Activated naive CD4-positive, alpha-beta T cell treated with anti-CD3 and anti-CD28 coated beads, Interleukin-2, amount 10 ng/mL, durations not matched to agents 7 days and 5 days (primary cell): ENCODE data around the gene TAF11L11.
"Not testable (repeated sequence)": the region's sequence is repeated elsewhere in the genome, so short reads cannot be mapped to it uniquely, and the experiment has no call there.

ENCODE experiments used
- CTCF ChIA-PET: fragments of 350-600 bp; sonication (Branson Sonifier 250); formaldehyde crosslinking; loops from one replicate; lab custom pipeline; 2021; ENCODE audit warnings: antibody characterized with exemption; lab: Charles Lee
- DNase-seq: peaks from one replicate; pipeline ENCODE4 v3.0.0-alpha.2; 2020
- H3K27ac Mint-ChIP-seq: one replicate; pipeline ENCODE4 v1.8.0; 2021; ENCODE audit warnings: mild to moderate bottlenecking, moderate library complexity, mixed read lengths
- H3K27me3 Mint-ChIP-seq: one replicate; pipeline ENCODE4 v1.8.0; 2021; ENCODE audit warnings: mild to moderate bottlenecking, mixed read lengths
- H3K36me3 Mint-ChIP-seq: one replicate; pipeline ENCODE4 v1.8.0; 2021; ENCODE audit warnings: mixed read lengths
- H3K4me1 Mint-ChIP-seq: one replicate; pipeline ENCODE4 v1.8.0; 2021; ENCODE audit warnings: mixed read lengths
- H3K4me3 Mint-ChIP-seq: one replicate; pipeline ENCODE4 v1.8.0; 2021; ENCODE audit warnings: mild to moderate bottlenecking, moderate library complexity, mixed read lengths
- H3K9me3 Mint-ChIP-seq: one replicate; pipeline ENCODE4 v1.8.0; 2021; ENCODE audit warnings: mixed read lengths

Gene TAF11L11

GRCh38 chr5:17603880-17604279 lies at the start of gene TAF11L11:
Gene TAF11L11 (plus strand): TSS chr5:17604183.
- DNase-seq, CTCF ChIA-PET, H3K36me3 Mint-ChIP-seq, H3K4me3 Mint-ChIP-seq, H3K27me3 Mint-ChIP-seq, H3K4me1 Mint-ChIP-seq, H3K27ac Mint-ChIP-seq: not testable (repeated sequence)
- H3K9me3 Mint-ChIP-seq = peaks cover 22% of the 10 kb centered on the region

GRCh38 chr5:17585658-17586057 lies 18.3 kb upstream of the TAF11L11 start, which contains the start of gene TAF11L7:
Gene TAF11L7 (minus strand): TSS chr5:17585758.
- CTCF ChIA-PET, H3K27me3 Mint-ChIP-seq, H3K4me1 Mint-ChIP-seq, H3K4me3 Mint-ChIP-seq, H3K36me3 Mint-ChIP-seq, H3K9me3 Mint-ChIP-seq, H3K27ac Mint-ChIP-seq, DNase-seq: not testable (repeated sequence)

- CTCF ChIA-PET = not testable (repeated sequence)
Observed at GRCh38 chr5:17590860-17591259, 13.1 kb upstream of the TAF11L11 start, which contains the start of gene TAF11L8. Gene TAF11L8 (minus strand): TSS chr5:17590960.

GRCh38 chr5:17594255-17594654 lies 9.7 kb upstream of the TAF11L11 start, which contains the start of gene TAF11L9:
Gene TAF11L9 (minus strand): TSS chr5:17594394.
- not testable (repeated sequence) for H3K9me3 Mint-ChIP-seq

More at GRCh38 chr5:17590860-17591259, 13.1 kb upstream of the TAF11L11 start, which contains the start of gene TAF11L8:
- H3K9me3 Mint-ChIP-seq, DNase-seq, H3K4me1 Mint-ChIP-seq, H3K4me3 Mint-ChIP-seq, H3K27me3 Mint-ChIP-seq, H3K36me3 Mint-ChIP-seq, H3K27ac Mint-ChIP-seq: not testable (repeated sequence)

GRCh38 chr5:17597728-17598127 lies 6.3 kb upstream of the TAF11L11 start, which contains the start of gene TAF11L10:
Gene TAF11L10 (minus strand): TSS chr5:17597828.
- H3K9me3 Mint-ChIP-seq, H3K36me3 Mint-ChIP-seq, H3K27me3 Mint-ChIP-seq, H3K27ac Mint-ChIP-seq, CTCF ChIA-PET, DNase-seq, H3K4me1 Mint-ChIP-seq, H3K4me3 Mint-ChIP-seq: not testable (repeated sequence)

More at GRCh38 chr5:17594255-17594654, 9.7 kb upstream of the TAF11L11 start, which contains the start of gene TAF11L9:
- H3K4me3 Mint-ChIP-seq, H3K27ac Mint-ChIP-seq, H3K4me1 Mint-ChIP-seq, H3K36me3 Mint-ChIP-seq, DNase-seq, CTCF ChIA-PET, H3K27me3 Mint-ChIP-seq: not testable (repeated sequence)

GRCh38 chr5:17604951-17605350 lies 968 bp downstream of the TAF11L11 start:
- Mint-ChIP-seq H3K27ac (no peak overlapping the region), H3K27me3 (no peaks in the 10 kb centered on the region), H3K4me1 (no peaks in the 10 kb centered on the region), H3K36me3 (no peaks in the 10 kb centered on the region), H3K9me3 (peaks cover 20% of the 10 kb centered on the region), H3K4me3 (no peak overlapping the region)
- CTCF ChIA-PET = no interaction called here
- no peak for DNase-seq

GRCh38 chr5:17607461-17607860 lies 3.5 kb downstream of the TAF11L11 start:
- H3K27me3 Mint-ChIP-seq, CTCF ChIA-PET, H3K36me3 Mint-ChIP-seq, H3K4me3 Mint-ChIP-seq, H3K4me1 Mint-ChIP-seq, H3K27ac Mint-ChIP-seq, DNase-seq: not testable (repeated sequence)
- H3K9me3 Mint-ChIP-seq = peaks cover 25% of the 10 kb centered on the region

- H3K4me3 Mint-ChIP-seq, H3K27ac Mint-ChIP-seq, H3K4me1 Mint-ChIP-seq, CTCF ChIA-PET, H3K36me3 Mint-ChIP-seq, H3K27me3 Mint-ChIP-seq, DNase-seq: not testable (repeated sequence)
- peaks cover 22% of the 10 kb centered on the region for H3K9me3 Mint-ChIP-seq
Observed at GRCh38 chr5:17610092-17610491, 6.1 kb downstream of the TAF11L11 start, which contains the start of gene TAF11L12. Gene TAF11L12 (plus strand): TSS chr5:17610392.

GRCh38 chr5:17614872-17615605 lies 11.1 kb downstream of the TAF11L11 start:
- no peak overlapping the region for H3K4me3 Mint-ChIP-seq
- H3K9me3 Mint-ChIP-seq = peaks cover 22% of the 10 kb centered on the region
- no peak overlapping the region for H3K27ac Mint-ChIP-seq
- H3K4me1 Mint-ChIP-seq = no peaks in the 10 kb centered on the region
- DNase-seq = no peak
- no peaks in the 10 kb centered on the region for H3K27me3 Mint-ChIP-seq
- H3K36me3 Mint-ChIP-seq = no peaks in the 10 kb centered on the region
- CTCF ChIA-PET = no interaction called here

- no peak overlapping the region for H3K27ac Mint-ChIP-seq
- H3K9me3 Mint-ChIP-seq = peaks cover 21% of the 10 kb centered on the region
- CTCF ChIA-PET = no interaction called here
- no peak overlapping the region for H3K4me3 Mint-ChIP-seq
- no peak for DNase-seq
- no peaks in the 10 kb centered on the region for H3K36me3 Mint-ChIP-seq
- no peaks in the 10 kb centered on the region for H3K4me1 Mint-ChIP-seq
- no peaks in the 10 kb centered on the region for H3K27me3 Mint-ChIP-seq
Observed at GRCh38 chr5:17619354-17619753, 15.4 kb downstream of the TAF11L11 start.

- peaks cover 18% of the 10 kb centered on the region for H3K9me3 Mint-ChIP-seq
- H3K4me1 Mint-ChIP-seq = no peaks in the 10 kb centered on the region
- DNase-seq = no peak
- no peak overlapping the region for H3K27ac Mint-ChIP-seq
- CTCF ChIA-PET = no interaction called here
- no peaks in the 10 kb centered on the region for H3K36me3 Mint-ChIP-seq
- no peak overlapping the region for H3K4me3 Mint-ChIP-seq
- no peaks in the 10 kb centered on the region for H3K27me3 Mint-ChIP-seq
Observed at GRCh38 chr5:17620627-17621026, 16.6 kb downstream of the TAF11L11 start.

GRCh38 chr5:17625686-17626085 lies 21.7 kb downstream of the TAF11L11 start:
- Mint-ChIP-seq H3K36me3 (no peaks in the 10 kb centered on the region), H3K4me1 (no peaks in the 10 kb centered on the region), H3K9me3 (peaks cover 7% of the 10 kb centered on the region), H3K4me3 (no peak overlapping the region), H3K27ac (no peak overlapping the region), H3K27me3 (no peaks in the 10 kb centered on the region)
- CTCF ChIA-PET = no interaction called here
- no peak for DNase-seq

GRCh38 chr5:17631788-17632187 lies 27.8 kb downstream of the TAF11L11 start, which contains the start of gene TAF11L13:
Gene TAF11L13 (plus strand): TSS chr5:17632088.
- H3K27ac Mint-ChIP-seq, H3K4me1 Mint-ChIP-seq, H3K36me3 Mint-ChIP-seq, CTCF ChIA-PET, H3K4me3 Mint-ChIP-seq, H3K27me3 Mint-ChIP-seq, DNase-seq: not testable (repeated sequence)
- peaks cover 16% of the 10 kb centered on the region for H3K9me3 Mint-ChIP-seq

- Mint-ChIP-seq H3K27ac (no peak within 1 kb of the TSS), H3K9me3 (peaks cover 16% of the 10 kb centered on the region), H3K4me3 (no peak within 1 kb of the TSS), H3K4me1 (no peaks in the 10 kb centered on the region), H3K36me3 (no peaks in the 10 kb centered on the region), H3K27me3 (no peaks in the 10 kb centered on the region)
- CTCF ChIA-PET = no interaction called here
- no peak for DNase-seq
Observed at GRCh38 chr5:17634160-17634559, 30.2 kb downstream of the TAF11L11 start, which contains the start of gene TAF11L14. Gene TAF11L14 (plus strand): TSS chr5:17634460.

GRCh38 chr5:17649232-17649631 lies 45.2 kb downstream of the TAF11L11 start:
- CTCF ChIA-PET, H3K4me3 Mint-ChIP-seq: not testable (repeated sequence)

More at GRCh38 chr5:17649232-17649631, 45.2 kb downstream of the TAF11L11 start:
- H3K36me3 Mint-ChIP-seq, H3K27ac Mint-ChIP-seq, H3K27me3 Mint-ChIP-seq, DNase-seq, H3K4me1 Mint-ChIP-seq, H3K9me3 Mint-ChIP-seq: not testable (repeated sequence)
